Tibial nerve (tissue), 3 donors: Measurements from ENCODE around the gene CLGN.

Experiments
- POLR2A ChIP-seq, 2 donors: fragments of 450-650 bp; IDR thresholded peaks; one replicate each; pipeline ENCODE4 v1.6.1; 2017; ENCODE audit warnings: antibody characterized with exemption in 2 of 2, mild to moderate bottlenecking in 2 of 2, moderate library complexity in 2 of 2
- TF ChIP-seq, protein P1 (sequence below), 5 experiments: fragments of 200-600 bp in 3 of 5; fragments of 450-650 bp in 2 of 5; sonication (generic) in 3 of 5; IDR thresholded peaks; one replicate each; pipeline ENCODE4 v1.5.1; 2016 to 2019; ENCODE audit warnings: antibody characterized with exemption in 5 of 5, mild to moderate bottlenecking in 3 of 5, moderate library complexity in 2 of 5

DNA sequence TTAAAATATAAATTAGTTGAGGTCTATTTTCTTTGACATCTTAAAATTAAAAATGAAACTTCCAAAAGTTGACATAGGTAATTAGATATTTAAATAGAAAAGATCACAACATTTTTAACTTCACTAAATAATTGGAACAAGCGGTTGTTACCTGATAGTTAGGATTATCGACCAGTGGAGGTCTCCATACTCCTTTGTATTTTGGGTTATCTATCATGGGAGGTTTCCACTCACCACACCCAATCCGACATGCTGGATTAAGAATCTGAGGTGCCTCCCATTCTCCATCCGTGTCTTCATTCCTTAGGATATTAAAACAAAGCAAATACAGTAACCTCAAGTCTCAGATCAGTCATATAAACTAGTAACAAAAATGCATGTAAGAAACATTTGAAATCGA, 31.8 kb downstream of the CLGN start:
- TF ChIP-seq, protein P1, sequence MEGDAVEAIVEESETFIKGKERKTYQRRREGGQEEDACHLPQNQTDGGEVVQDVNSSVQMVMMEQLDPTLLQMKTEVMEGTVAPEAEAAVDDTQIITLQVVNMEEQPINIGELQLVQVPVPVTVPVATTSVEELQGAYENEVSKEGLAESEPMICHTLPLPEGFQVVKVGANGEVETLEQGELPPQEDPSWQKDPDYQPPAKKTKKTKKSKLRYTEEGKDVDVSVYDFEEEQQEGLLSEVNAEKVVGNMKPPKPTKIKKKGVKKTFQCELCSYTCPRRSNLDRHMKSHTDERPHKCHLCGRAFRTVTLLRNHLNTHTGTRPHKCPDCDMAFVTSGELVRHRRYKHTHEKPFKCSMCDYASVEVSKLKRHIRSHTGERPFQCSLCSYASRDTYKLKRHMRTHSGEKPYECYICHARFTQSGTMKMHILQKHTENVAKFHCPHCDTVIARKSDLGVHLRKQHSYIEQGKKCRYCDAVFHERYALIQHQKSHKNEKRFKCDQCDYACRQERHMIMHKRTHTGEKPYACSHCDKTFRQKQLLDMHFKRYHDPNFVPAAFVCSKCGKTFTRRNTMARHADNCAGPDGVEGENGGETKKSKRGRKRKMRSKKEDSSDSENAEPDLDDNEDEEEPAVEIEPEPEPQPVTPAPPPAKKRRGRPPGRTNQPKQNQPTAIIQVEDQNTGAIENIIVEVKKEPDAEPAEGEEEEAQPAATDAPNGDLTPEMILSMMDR (IDR thresholded peaks at IDR 0.05): no peak
- TF ChIP-seq POLR2A (IDR thresholded peaks at IDR 0.05): no peak
